Kidney (tissue), 14 donors: Measurements from ENCODE around the gene RBM10. TPM values are rescaled to one million over a fixed set of nuclear protein-coding genes. Genes with fewer than 3 reads are reported as not detected.

Experiments used
- DNase-seq, 5 donors: peaks; one replicate each; pipeline ENCODE4 v3.0.0-alpha.2; 2013 to 2020
- FAIRE-seq: peaks from 2 replicates; lab custom pipeline; 2012; peaks lifted over from hg19 to GRCh38; lab: Jason Lieb, UNC
- H3K27ac ChIP-seq, 2 donors: one replicate each; pipeline ENCODE4 v1.7.0; 2013; ENCODE audit warnings: low read depth in 2 of 2, low read length in 2 of 2, inconsistent platforms in 1 of 2
- H3K27me3 ChIP-seq: one replicate; pipeline ENCODE4 v1.7.1; 2013; ENCODE audit warnings: low read length, inconsistent platforms; ENCODE audit not compliant: control insufficient read depth, insufficient read depth
- H3K36me3 ChIP-seq, 3 donors: one replicate each; pipeline versions ENCODE4 v1.7.0 to v1.7.1; 2013; ENCODE audit warnings: low read length in 3 of 3, control low read depth in 1 of 3, inconsistent platforms in 1 of 3; ENCODE audit not compliant: insufficient read depth in 3 of 3, control insufficient read depth in 2 of 3
- H3K4me1 ChIP-seq, 3 donors: one replicate each; pipeline versions ENCODE4 v1.7.0 to v1.7.1; 2013; ENCODE audit warnings: low read length in 3 of 3, inconsistent platforms in 1 of 3, low read depth in 1 of 3; ENCODE audit not compliant: control insufficient read depth in 2 of 3, insufficient read depth in 2 of 3
- H3K4me3 ChIP-seq, 3 donors: one replicate each; pipeline versions ENCODE4 v1.7.0 to v1.8.1; 2013; ENCODE audit warnings: low read length in 3 of 3, control low read depth in 1 of 3, inconsistent platforms in 1 of 3
- H3K9ac ChIP-seq, 3 donors: one replicate each; pipeline versions ENCODE4 v1.7.0 to v1.7.1; 2013; ENCODE audit warnings: low read length in 3 of 3, control low read depth in 1 of 3, inconsistent platforms in 1 of 3
- H3K9me3 ChIP-seq, 3 donors: one replicate each; pipeline versions ENCODE4 v1.7.0 to v1.7.1; 2013; ENCODE audit warnings: low read length in 3 of 3, control low read depth in 1 of 3, inconsistent platforms in 1 of 3; ENCODE audit not compliant: control insufficient read depth in 2 of 3, insufficient read depth in 1 of 3
- CTCF ChIP-seq: IDR thresholded peaks from 3 replicates; pipeline ENCODE4 v1.5.1; 2012; ENCODE audit warnings: mild to moderate bottlenecking, moderate library complexity, borderline replicate concordance; ENCODE audit not compliant: insufficient read depth; ENCODE audit errors: extremely low read depth
- intact Hi-C: fragments of 100-400 bp; cut with DNase I; formaldehyde crosslinking; loops from one replicate; pipeline ENCODE4 v1.11.1; 2022
- polyA plus RNA-seq: library from polyadenylated mRNA; stranded (reverse); fragments of 350-450 nt; fragmentation: Illumina TruSeq; extraction: RNeasy Lipid Tissue Mini Kit (QIAGEN cat#74804); gene quantifications from one replicate; pipeline ENCODE4 v1.2.3, GENCODE V29; 2014; ENCODE audit warnings: low read depth, low replicate concordance; ENCODE audit not compliant: insufficient read depth
- total RNA-seq: library from RNA; stranded (reverse); fragmentation: NEBNext Ultra II Directional; extraction: Animal tissue kit (Norgen Biotek cat#: 25700); gene quantifications from one replicate; pipeline ENCODE4 v1.2.1, GENCODE V29; 2021
- donor health status: control.
- donor health status: control.
- donor health status: control.
- donor health status: control.
- donor health status: control.
- donor health status: DM: yes; HTN: yes; CAD: no.
- donor health status: Normal renal cell carcinoma (clear cell type).

The RBM10 gene
- total and polyA plus RNA-seq, 2 donors from 2014 or later = 27.5 to 31.7 TPM

GRCh38 chrX:47212381-47213293 lies 67.6 kb downstream of the RBM10 start:
- Histone ChIP-seq H3K27ac (no peak overlapping the region), H3K27me3 (no peaks in the 10 kb centered on the region), H3K9ac (no peak overlapping the region), H3K4me3 (no peak overlapping the region), H3K4me1 (peaks cover 0 to 7% (median 4%) of the 10 kb centered on the region in 3 donors), H3K9me3 (no peaks in the 10 kb centered on the region), H3K36me3 (peaks cover 37 to 65% (median 38%) of the 10 kb centered on the region in 3 donors)
- DNase-seq (peak in 1 of 5 donors; percentile 33), FAIRE-seq (no peak)
- intact Hi-C loops = no loop called here
- TF ChIP-seq CTCF = no peak

- no peak for TF ChIP-seq CTCF
- Histone ChIP-seq H3K27me3 (peaks cover under 1% of the 10 kb centered on the region), H3K9ac (no peak overlapping the region), H3K9me3 (no peaks in the 10 kb centered on the region), H3K4me3 (no peak overlapping the region), H3K36me3 (peaks cover 33 to 54% (median 34%) of the 10 kb centered on the region in 3 donors), H3K27ac (no peak overlapping the region), H3K4me1 (peaks cover 0 to 9% (median 4%) of the 10 kb centered on the region in 3 donors)
- intact Hi-C loops = no loop called here
- FAIRE-seq = no peak
- peak in 1 of 5 donors; percentile 68 for DNase-seq
These were observed 69.5 kb downstream of the RBM10 start for GRCh38 chrX:47214435-47215077.

DNA sequence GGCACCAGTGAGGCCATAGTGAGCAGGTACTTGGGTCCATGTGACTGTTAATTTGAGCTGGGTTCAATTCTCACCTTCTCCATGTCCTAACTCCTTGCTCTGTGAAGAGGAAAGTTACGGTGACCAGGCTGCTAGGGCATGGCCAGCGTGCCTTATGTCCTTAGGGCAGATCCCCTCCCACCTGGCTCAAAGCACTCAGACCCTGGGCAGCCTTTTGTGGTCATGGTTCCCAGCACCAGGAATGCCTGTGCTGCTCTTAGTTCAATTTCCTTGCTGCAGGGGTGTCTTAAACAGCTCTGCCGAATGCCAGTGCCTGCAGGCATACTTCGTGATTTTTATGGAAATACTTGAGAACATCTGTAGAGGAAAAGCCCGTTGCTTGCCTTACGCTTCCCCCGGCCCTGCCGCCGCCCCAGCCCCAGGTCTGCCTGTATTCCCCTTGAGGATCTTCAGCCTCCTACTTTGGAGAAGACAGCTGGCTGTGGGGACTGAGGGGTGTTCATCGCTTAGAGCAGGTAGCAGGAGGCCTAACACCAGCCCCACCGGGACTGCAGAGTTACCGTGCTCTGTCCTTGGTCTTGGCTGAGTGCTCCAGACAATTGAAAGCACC lies 70.4 kb downstream of the RBM10 start:
- no peak overlapping the region for H3K27ac ChIP-seq
- no peak for FAIRE-seq
- DNase-seq = peak in 1 of 5 donors; percentile 50

More for the DNA sequence above, 70.4 kb downstream of the RBM10 start:
- H3K4me3 ChIP-seq = no peak overlapping the region
- H3K36me3 ChIP-seq = peaks cover 30 to 46% (median 32%) of the 10 kb centered on the region in 3 donors
- H3K9me3 ChIP-seq = no peaks in the 10 kb centered on the region
- intact Hi-C loops = no loop called here
- TF ChIP-seq CTCF = no peak
- H3K27me3 ChIP-seq = peaks cover 4% of the 10 kb centered on the region
- H3K9ac ChIP-seq = no peak overlapping the region
- H3K4me1 ChIP-seq = peaks cover 0 to 17% (median 8%) of the 10 kb centered on the region in 3 donors
